GM13977 (cell line): ENCODE data around the gene N4BP2L2.

ENCODE experiments used
- DNase-seq: peaks from one replicate; pipeline ENCODE4 v3.0.0; 2012; ENCODE audit warnings: low spot score
- in situ Hi-C: fragments of 300-500 bp; cut with MboI; formaldehyde crosslinking; loops from one replicate; pipeline ENCODE4 v1.12.0; 2022; ENCODE audit warnings: low sequenced_read_pairs, low pct_unique_long_range_greater_than_20kb, mixed read lengths, inconsistent platforms; ENCODE audit not compliant: unreplicated experiment
- TF ChIP-seq, protein P1 (sequence below): IDR thresholded peaks from 2 replicates; pipeline ENCODE4 v1.5.1; 2012; ENCODE audit warnings: mild to moderate bottlenecking, control low read depth; ENCODE audit not compliant: insufficient read depth; ENCODE audit errors: extremely low read depth, missing control alignments

N4BP2L2 gene

GRCh38 chr13:32407854-32408253, 130.7 kb downstream of the N4BP2L2 start:
- no peak for DNase-seq
- TF ChIP-seq, protein P1, sequence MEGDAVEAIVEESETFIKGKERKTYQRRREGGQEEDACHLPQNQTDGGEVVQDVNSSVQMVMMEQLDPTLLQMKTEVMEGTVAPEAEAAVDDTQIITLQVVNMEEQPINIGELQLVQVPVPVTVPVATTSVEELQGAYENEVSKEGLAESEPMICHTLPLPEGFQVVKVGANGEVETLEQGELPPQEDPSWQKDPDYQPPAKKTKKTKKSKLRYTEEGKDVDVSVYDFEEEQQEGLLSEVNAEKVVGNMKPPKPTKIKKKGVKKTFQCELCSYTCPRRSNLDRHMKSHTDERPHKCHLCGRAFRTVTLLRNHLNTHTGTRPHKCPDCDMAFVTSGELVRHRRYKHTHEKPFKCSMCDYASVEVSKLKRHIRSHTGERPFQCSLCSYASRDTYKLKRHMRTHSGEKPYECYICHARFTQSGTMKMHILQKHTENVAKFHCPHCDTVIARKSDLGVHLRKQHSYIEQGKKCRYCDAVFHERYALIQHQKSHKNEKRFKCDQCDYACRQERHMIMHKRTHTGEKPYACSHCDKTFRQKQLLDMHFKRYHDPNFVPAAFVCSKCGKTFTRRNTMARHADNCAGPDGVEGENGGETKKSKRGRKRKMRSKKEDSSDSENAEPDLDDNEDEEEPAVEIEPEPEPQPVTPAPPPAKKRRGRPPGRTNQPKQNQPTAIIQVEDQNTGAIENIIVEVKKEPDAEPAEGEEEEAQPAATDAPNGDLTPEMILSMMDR = no peak
- in situ Hi-C loops = no loop called here

DNA sequence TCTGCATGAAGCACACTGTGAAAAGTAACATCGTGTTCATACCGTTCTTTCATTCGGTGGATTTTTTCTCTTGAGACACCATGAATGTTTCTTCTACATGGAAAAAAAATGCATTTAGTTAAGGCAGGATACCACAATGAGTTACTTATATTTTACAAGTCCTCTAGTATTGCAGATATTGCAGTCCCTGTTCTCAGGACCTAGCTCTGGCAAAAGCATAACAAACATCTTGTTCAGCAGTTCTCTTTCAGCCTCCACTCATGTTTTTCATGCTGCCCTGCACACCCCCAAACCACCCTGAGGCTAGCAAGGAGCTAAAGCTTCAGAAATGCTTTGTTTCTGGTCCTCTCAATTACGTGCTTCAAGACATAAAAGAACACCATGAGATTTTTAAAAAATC, 135.5 kb downstream of the N4BP2L2 start:
- in situ Hi-C loops = no loop called here
- TF ChIP-seq, protein P1 = no peak
- no peak for DNase-seq

DNA sequence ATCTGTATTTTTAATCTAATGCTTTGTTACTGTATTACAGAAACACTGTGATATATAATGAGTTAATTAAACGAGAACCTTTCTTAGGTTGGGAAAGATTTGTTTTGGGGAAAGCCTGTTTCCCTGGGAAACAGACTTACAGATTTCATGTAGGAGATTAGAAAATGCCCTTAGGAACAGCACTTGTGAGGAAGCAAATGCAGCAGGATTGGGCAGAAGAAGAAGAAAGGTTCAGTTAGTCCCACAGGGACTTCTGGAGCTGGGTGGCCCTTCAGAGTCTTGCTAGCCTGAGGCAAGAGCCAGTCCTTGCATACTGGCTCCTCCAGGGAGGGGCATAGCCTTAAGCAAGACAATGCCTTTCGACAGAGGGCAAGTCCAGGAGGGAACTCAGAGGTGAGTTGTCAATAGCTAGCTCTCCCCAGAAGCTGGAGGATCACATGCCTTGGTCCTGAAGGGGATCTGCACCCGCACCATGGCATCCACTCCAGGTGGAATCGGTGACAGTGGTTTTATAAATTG, 147.4 kb downstream of the N4BP2L2 start:
- TF ChIP-seq, protein P1 = no peak
- in situ Hi-C loops = no loop called here
- DNase-seq = no peak

GRCh38 chr13:32390484-32390883, 148.1 kb downstream of the N4BP2L2 start:
- TF ChIP-seq, protein P1 = no peak
- no peak for DNase-seq
- in situ Hi-C loops = no loop called here

DNA sequence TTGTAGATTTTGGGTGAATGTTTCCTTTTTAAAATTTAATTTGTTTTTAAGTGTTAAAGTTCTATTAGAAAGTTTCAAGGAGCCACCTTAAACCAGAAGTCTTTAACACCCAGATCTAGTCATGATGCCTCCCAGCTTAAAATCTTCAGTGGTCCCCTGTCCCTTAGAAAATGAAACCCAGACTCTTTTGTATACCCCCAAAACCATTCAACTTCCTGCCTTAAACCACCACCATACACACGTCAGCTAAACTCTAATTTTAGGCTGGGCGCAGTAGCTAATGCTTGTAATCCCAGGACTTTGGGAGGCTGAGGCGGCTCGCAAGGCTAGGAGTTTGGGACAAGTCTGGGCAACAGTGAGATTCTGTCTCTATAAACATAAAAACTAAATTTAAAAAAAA, 148.5 kb downstream of the N4BP2L2 start:
- TF ChIP-seq, protein P1 = no peak
- DNase-seq = no peak
- in situ Hi-C loops = no loop called here

DNA sequence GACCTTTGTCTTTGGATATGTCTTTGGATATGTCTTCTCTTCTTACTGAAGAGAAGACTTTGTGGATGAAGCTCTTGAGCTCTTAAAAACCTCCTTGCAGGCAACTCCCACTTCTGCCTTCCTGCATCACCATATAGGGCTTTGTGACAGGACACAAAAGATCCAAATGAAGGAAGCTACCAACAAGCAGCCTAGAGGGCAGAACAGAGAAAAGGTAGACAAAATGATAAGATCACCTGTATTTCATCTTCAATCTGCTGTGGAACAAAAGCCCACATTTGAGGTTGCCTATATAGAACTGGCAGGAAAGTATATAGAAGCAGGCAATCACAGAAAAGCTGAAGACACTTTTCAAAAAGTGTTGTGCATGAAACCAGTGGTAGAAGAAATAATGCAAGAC, 153.2 kb downstream of the N4BP2L2 start:
- no peak for DNase-seq
- in situ Hi-C loops = no loop called here

More for the DNA sequence above, 153.2 kb downstream of the N4BP2L2 start:
- TF ChIP-seq, protein P1 = no peak
